Spleen (tissue), 11 donors: ENCODE measurements around the gene NUCB2. TPM values are rescaled to one million over a fixed set of nuclear protein-coding genes. Genes with fewer than 3 reads are reported as not detected.

ENCODE experiments used
- DNase-seq: peaks from one replicate; pipeline ENCODE4 v3.0.0-alpha.2; 2020
- H3K27ac ChIP-seq, 8 donors: fragments of 200-600 bp; sonication (generic) in 7 of 8; 1 replicate in 4 of 8; 2 replicates in 4 of 8; pipeline versions ENCODE4 v1.5.0 to v1.8.0; 2016 to 2021; ENCODE audit warnings: inconsistent platforms in 4 of 8, mild to moderate bottlenecking in 4 of 8, moderate library complexity in 1 of 8
- H3K27me3 ChIP-seq, 7 donors: fragments of 200-600 bp; sonication (generic) in 6 of 7; replicated peaks in 1 of 7; 1 replicate in 4 of 7; 2 replicates in 3 of 7; pipeline versions ENCODE4 v1.5.0 to v1.8.0; 2016 to 2021; ENCODE audit warnings: inconsistent platforms in 3 of 7, mild to moderate bottlenecking in 1 of 7
- H3K36me3 ChIP-seq, 6 donors: fragments of 200-600 bp; sonication (generic) in 5 of 6; 1 replicate in 4 of 6; 2 replicates in 2 of 6; pipeline versions ENCODE4 v1.5.0 to v1.8.0; 2016 to 2021; ENCODE audit warnings: inconsistent platforms in 2 of 6
- H3K4me1 ChIP-seq, 6 donors: fragments of 200-600 bp; sonication (generic) in 5 of 6; 1 replicate in 3 of 6; 2 replicates in 3 of 6; pipeline versions ENCODE4 v1.5.0 to v1.8.0; 2016 to 2021; ENCODE audit warnings: inconsistent platforms in 3 of 6
- H3K4me3 ChIP-seq, 8 donors: fragments of 200-600 bp; sonication (generic) in 7 of 8; 1 replicate in 4 of 8; 2 replicates in 4 of 8; pipeline versions ENCODE4 v1.5.0 to v1.8.0; 2016 to 2021; ENCODE audit warnings: inconsistent platforms in 4 of 8, mild to moderate bottlenecking in 4 of 8, moderate library complexity in 2 of 8
- H3K9me3 ChIP-seq, 8 donors: fragments of 200-600 bp; sonication (generic) in 7 of 8; 1 replicate in 4 of 8; 2 replicates in 4 of 8; pipeline versions ENCODE4 v1.5.0 to v1.8.0; 2016 to 2021; ENCODE audit warnings: inconsistent platforms in 4 of 8
- CTCF ChIP-seq, 11 experiments: fragments of 200-600 bp in 7 of 11; fragments of 450-650 bp in 4 of 11; sonication (generic) in 4 of 11; IDR thresholded peaks in 8 of 11; conservative IDR thresholded peaks in 3 of 11; 1 replicate in 7 of 11; 2 replicates in 4 of 11; pipeline versions ENCODE4 v1.4.0 to v1.8.0; 2016 to 2021; ENCODE audit warnings: antibody characterized with exemption in 11 of 11, inconsistent platforms in 4 of 11, mild to moderate bottlenecking in 1 of 11
- POLR2A ChIP-seq, 3 donors: fragments of 450-650 bp; IDR thresholded peaks; one replicate each; pipeline ENCODE4 v1.5.1; 2017; ENCODE audit warnings: antibody characterized with exemption in 3 of 3, mild to moderate bottlenecking in 1 of 3
- POLR2AphosphoS5 ChIP-seq, 3 donors: sonication (generic); formaldehyde crosslinking; IDR thresholded peaks; one replicate each; pipeline ENCODE4 v1.5.1; 2017; ENCODE audit warnings: antibody characterized with exemption in 3 of 3
- WGBS, 5 donors: extraction: QIAGEN DNeasy Blood & Tissue Kit in 3 of 5; methylation state at CpG; one replicate each; pipeline versions ENCODE4 v1.1.5 to v1.1.7; 2013 to 2018; 5-methylcytosine and 5-hydroxymethylcytosine counted together
- intact Hi-C: fragments of 100-400 bp; cut with DNase I; formaldehyde crosslinking; loops from one replicate; pipeline ENCODE4 v1.15.0; 2023; ENCODE audit warnings: low total_unique reads
- polyA plus RNA-seq, 3 donors: library from polyadenylated mRNA; stranded (reverse); fragments of 200-250 nt; gene quantifications; one replicate each; pipeline ENCODE4 v1.2.1, GENCODE V29; 2013
- total RNA-seq, 7 donors: library from RNA; depleted of rRNA in 3 of 7; stranded (reverse); fragments of >200 nt in 3 of 7; fragmentation: NEBNext Ultra II Directional in 4 of 7; extraction: Animal tissue kit (Norgen Biotek cat#: 25700) in 4 of 7; gene quantifications; one replicate each; pipeline versions ENCODE4 v1.1.0 to v1.2.1, GENCODE V29; 2016 to 2021
- donor health status: healthy with polysubstance abuse.
- donor health status: DM: no; HTN: no; CAD: no; lungs with moderate emphysema.
- donor health status: DM: no; HTN: no; CAD: no.
- donor health status: Bipolar disorder and iron deficiency.
- donor health status: healthy.
- donor health status: DM: no; HTN: no; CAD: no.
- donor health status: DM: yes; HTN: yes; CAD: no.

Gene NUCB2
- total and polyA plus RNA-seq, 10 donors: 15.6 to 60.2 (median 46.2) TPM

- H3K4me3 ChIP-seq: no peak overlapping the region
- no peaks in the 10 kb centered on the region for H3K9me3 ChIP-seq
- no peaks in the 10 kb centered on the region for H3K36me3 ChIP-seq
- no peak for TF ChIP-seq POLR2A (IDR thresholded peaks at IDR 0.05)
- no peak for DNase-seq
- intact Hi-C loops: no loop called here
- no peaks in the 10 kb centered on the region for H3K27me3 ChIP-seq
- 68 to 85% (median 74%) methylated on average over 3 of the region's 3 CpGs for WGBS, 5 donors
- no peaks in the 10 kb centered on the region for H3K4me1 ChIP-seq
- peak overlapping the region in 7 of 8 donors; percentile 48 to 76 (median 63) for H3K27ac ChIP-seq
Measured at GRCh38 chr11:17256512-17256911, 20.0 kb upstream of the NUCB2 start.

- Histone ChIP-seq H3K4me3 (no peak overlapping the region), H3K9me3 (no peaks in the 10 kb centered on the region), H3K27me3 (no peaks in the 10 kb centered on the region), H3K36me3 (no peaks in the 10 kb centered on the region), H3K4me1 (no peaks in the 10 kb centered on the region), H3K27ac (peak overlapping the region in 7 of 8 donors; percentile 48 to 76 (median 63))
- intact Hi-C loops: no loop called here
- TF ChIP-seq CTCF (IDR thresholded peaks at IDR 0.05 in 8 of 11, conservative IDR thresholded peaks at IDR 0.05 in 3 of 11): no peak
- TF ChIP-seq POLR2AphosphoS5 (IDR thresholded peaks at IDR 0.05): no peak
- no peak for TF ChIP-seq POLR2A (IDR thresholded peaks at IDR 0.05)
- DNase-seq: no peak
- 71 to 90% (median 80%) methylated on average over 1 of the region's 1 CpG for WGBS, 5 donors
Measured at GRCh38 chr11:17257196-17257595, 19.3 kb upstream of the NUCB2 start.

- Histone ChIP-seq H3K36me3 (no peaks in the 10 kb centered on the region), H3K27ac (no peak overlapping the region), H3K4me1 (no peaks in the 10 kb centered on the region), H3K27me3 (no peaks in the 10 kb centered on the region), H3K9me3 (no peaks in the 10 kb centered on the region), H3K4me3 (no peak overlapping the region)
- no peak for DNase-seq
- TF ChIP-seq CTCF (IDR thresholded peaks at IDR 0.05 in 8 of 11, conservative IDR thresholded peaks at IDR 0.05 in 3 of 11) (no peak), POLR2A (IDR thresholded peaks at IDR 0.05) (no peak), POLR2AphosphoS5 (IDR thresholded peaks at IDR 0.05) (no peak)
- intact Hi-C loops: no loop called here
Measured at GRCh38 chr11:17258670-17259069, 17.9 kb upstream of the NUCB2 start.

- intact Hi-C loops: no loop called here
- WGBS, 5 donors: 93 to 100% (median 94%) methylated on average over 1 of the region's 1 CpG
Measured at GRCh38 chr11:17259519-17259918, 17.0 kb upstream of the NUCB2 start.

More at GRCh38 chr11:17259519-17259918, 17.0 kb upstream of the NUCB2 start:
- no peaks in the 10 kb centered on the region for H3K36me3 ChIP-seq
- TF ChIP-seq POLR2A (IDR thresholded peaks at IDR 0.05) (no peak), CTCF (IDR thresholded peaks at IDR 0.05 in 8 of 11, conservative IDR thresholded peaks at IDR 0.05 in 3 of 11) (no peak), POLR2AphosphoS5 (IDR thresholded peaks at IDR 0.05) (no peak)
- no peak overlapping the region for H3K27ac ChIP-seq
- H3K27me3 ChIP-seq: no peaks in the 10 kb centered on the region
- DNase-seq: no peak
- no peaks in the 10 kb centered on the region for H3K4me1 ChIP-seq
- no peak overlapping the region for H3K4me3 ChIP-seq
- H3K9me3 ChIP-seq: no peaks in the 10 kb centered on the region
